ENCODE measurements around the gene MBNL1.

The MBNL1 gene

DNA sequence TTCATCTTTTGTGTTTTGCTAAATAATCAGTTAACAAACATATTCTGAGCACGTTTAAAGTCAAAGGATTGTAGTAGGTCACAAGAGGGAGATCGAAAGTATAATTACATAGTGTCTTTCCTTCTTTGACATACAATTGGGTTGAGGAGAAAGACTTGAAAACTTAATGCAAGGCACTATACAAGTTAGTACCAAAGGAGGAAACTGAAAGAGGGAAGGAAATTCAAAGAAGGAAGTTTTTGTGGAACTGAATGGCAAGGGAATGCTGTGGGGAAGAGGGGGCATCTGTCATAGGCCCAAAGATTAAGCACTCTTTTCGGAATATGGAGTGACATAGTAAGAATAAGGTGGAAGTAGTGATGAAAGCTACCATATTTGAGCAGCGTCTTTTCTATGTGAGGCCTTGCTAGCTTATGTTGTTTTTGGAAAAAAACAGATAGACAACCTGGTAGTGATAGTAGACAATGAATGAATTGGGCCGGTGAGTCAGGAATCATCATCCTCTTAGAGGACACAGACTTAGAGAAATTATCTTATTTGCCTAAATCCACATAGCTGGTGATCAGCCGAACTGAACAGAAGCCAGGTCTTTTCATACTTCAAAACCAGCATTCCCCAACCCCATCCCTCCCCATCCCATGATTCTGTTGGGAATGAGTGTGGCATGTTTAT, 10.2 kb downstream of the MBNL1 start:
- TF ChIP-seq, protein P1, sequence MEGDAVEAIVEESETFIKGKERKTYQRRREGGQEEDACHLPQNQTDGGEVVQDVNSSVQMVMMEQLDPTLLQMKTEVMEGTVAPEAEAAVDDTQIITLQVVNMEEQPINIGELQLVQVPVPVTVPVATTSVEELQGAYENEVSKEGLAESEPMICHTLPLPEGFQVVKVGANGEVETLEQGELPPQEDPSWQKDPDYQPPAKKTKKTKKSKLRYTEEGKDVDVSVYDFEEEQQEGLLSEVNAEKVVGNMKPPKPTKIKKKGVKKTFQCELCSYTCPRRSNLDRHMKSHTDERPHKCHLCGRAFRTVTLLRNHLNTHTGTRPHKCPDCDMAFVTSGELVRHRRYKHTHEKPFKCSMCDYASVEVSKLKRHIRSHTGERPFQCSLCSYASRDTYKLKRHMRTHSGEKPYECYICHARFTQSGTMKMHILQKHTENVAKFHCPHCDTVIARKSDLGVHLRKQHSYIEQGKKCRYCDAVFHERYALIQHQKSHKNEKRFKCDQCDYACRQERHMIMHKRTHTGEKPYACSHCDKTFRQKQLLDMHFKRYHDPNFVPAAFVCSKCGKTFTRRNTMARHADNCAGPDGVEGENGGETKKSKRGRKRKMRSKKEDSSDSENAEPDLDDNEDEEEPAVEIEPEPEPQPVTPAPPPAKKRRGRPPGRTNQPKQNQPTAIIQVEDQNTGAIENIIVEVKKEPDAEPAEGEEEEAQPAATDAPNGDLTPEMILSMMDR (conservative IDR thresholded peaks at IDR 0.05), result no peak

DNA sequence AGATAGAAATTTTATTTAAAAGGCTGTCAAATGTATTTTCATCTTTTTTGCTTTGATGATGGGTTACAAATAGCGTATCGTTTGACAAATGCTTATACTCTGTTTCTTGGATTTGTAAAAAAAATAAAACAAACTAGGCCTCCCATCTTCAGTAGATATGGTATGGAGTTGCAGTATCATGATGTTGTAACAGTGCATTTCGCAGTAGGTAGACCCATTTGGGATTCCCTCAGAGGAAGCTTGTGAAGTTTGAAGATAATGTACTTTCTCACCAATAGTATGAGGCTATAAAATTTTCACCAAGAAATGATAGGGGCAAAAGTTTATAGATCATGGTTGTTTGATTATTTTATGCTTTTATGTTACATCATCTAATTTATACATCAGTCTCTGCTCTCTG, 10.8 kb downstream of the MBNL1 start:
- H3K27ac ChIP-seq, result no peak overlapping the region
- TF ChIP-seq, protein P1 (conservative IDR thresholded peaks at IDR 0.05), result no peak

More for the DNA sequence above, 10.2 kb downstream of the MBNL1 start:
- no peak overlapping the region for H3K27ac ChIP-seq

DNA sequence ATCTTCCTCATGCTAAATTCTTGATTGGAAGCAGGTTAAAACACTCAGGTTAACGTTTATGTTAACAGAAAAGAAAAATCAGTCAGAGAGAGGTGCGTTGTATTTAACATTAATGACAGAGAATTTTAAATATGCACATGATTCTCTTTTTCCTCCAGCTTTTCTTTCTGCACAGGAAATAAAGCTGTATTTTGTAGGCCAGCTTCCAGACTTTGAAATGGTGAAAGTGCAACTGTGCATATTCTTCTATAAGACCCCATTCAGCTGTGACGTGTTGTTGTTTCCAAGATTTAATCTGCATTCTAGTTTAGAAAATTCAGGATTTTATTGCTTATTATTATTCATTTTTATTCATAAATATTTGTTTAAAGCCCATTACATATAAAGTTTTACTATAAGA, 11.8 kb downstream of the MBNL1 start:
- no peak overlapping the region for H3K27ac ChIP-seq
- TF ChIP-seq, protein P1 (conservative IDR thresholded peaks at IDR 0.05), result no peak

DNA sequence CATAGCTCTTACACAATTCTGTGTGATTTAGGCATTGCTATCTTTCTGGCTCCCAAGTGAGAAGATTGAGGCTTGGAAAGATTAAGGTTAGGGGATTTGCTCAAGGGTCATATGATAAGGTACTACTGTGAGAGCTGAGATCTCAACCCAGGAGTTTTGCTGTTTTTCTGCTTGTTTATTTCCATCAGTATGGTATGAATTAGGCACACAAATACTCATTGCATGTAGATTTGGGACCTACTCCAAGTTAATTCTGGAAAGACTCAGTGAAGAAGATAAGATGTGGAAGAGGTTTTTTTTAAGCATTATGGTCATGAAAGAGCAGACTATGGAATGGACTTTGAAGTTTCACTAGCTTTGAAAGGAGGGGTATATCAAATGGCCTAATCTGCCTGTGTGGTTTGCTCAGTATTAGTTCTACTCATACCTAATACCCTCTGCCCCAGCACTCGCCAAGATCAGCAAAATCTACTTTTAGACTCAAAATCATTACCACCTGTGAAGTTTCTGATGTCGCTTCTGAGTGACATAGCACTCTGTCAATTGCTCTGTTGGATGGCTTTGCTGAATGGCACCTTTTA, 12.5 kb downstream of the MBNL1 start:
- TF ChIP-seq, protein P1 (conservative IDR thresholded peaks at IDR 0.05), result no peak
- no peak overlapping the region for H3K27ac ChIP-seq

DNA sequence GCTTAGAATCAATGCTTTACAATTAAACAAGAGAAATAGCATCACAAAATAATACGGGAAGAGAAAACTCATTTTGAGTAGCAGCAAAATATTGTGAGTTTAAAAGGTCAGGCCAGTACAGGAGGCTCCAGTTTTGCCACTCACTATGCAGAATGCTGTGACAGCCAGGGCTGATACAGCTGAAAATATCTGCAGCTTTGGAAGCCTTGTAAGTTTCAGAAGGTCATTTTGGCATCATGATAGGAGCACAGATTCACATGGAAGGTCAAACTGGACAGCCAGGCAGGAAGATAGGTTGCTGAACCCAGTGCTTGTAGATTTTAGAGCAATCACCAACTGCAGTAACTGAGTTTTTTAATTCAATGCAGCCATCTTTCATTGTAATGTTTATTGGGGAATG, 14.1 kb downstream of the MBNL1 start:
- TF ChIP-seq, protein P1 (conservative IDR thresholded peaks at IDR 0.05), result no peak
- H3K27ac ChIP-seq, result peak overlapping the region; percentile 51

DNA sequence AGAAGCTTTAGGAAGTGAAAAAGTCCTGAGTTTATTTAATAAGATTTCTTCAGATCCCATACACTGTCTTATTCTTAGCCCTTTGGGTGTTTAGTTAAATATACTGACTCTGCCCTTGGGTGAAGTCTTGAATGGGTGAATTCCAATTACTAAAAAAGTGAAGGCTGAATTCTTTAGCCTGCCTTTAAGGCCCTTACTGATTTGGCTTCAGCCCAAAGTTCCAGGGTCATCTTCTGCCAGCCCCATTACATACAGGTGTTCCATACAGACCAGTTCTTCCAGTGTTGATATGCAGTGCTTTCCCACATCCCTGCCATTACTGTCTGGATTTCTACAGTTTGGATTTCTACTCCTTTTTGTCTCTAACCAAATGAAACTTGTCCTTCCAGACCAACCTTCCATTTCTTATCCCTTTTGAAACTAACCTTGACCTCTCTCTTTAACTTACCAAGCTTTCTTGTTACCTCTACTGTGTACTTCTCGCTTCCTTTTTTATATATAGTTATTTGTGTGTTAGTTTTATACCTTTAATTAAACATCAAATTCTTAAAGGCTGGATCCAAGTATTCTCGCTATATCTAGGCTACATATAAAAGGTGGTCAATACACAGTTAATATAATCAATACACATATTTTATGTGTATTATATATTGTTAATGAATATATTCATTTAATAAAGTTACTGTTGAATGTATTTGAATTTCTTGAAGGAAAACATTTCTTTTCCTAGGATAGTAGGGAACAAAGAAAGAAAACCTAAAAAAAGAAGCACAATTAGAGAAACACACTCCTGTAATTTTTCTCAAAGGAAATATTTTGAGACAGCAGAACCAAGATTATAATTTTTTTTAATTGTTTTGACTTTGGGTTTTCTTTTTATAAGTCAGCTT, 15.0 kb downstream of the MBNL1 start:
- H3K27ac ChIP-seq, result peak overlapping the region; percentile 51
- TF ChIP-seq, protein P1 (conservative IDR thresholded peaks at IDR 0.05), result no peak

DNA sequence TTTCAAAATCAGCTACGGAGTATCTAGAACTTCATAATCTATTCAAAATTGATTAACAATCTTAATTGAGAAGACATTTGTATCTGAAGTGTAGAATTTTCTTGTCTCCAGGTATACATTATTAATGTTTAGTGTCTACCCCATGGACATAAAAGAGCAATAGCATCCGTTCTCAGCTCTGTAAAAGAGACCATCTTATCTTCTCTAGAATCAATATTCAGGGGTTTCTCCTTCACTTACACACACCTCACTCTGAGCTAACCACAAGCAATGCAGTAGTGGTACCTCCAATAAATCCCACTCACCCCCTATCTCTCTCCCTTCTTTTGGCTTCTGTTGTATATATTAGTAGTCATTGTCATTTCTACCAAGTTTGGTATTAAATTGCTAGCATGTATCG, 16.2 kb downstream of the MBNL1 start:
- TF ChIP-seq, protein P1 (conservative IDR thresholded peaks at IDR 0.05), result no peak
- peak overlapping the region; percentile 51; the same call in 1 of the 2 replicates for H3K27ac ChIP-seq
